HEK293T (cell line): Measurements from ENCODE around the gene ZNF521.

Experiments used
- CTCF ChIA-PET: fragments of 350-600 bp; formaldehyde crosslinking; extraction: SDS; loops from one replicate; lab custom pipeline; 2021; ENCODE audit warnings: antibody characterized with exemption, inconsistent platforms; lab: Yijun Ruan, JAX
- POLR2A ChIA-PET: fragments of 350-600 bp; formaldehyde crosslinking; extraction: SDS; loops from one replicate; lab custom pipeline; 2020; ENCODE audit warnings: antibody characterized with exemption, inconsistent platforms; lab: Yijun Ruan, JAX
- DNase-seq: peaks from one replicate; pipeline ENCODE4 v3.0.0; 2012; ENCODE audit warnings: mixed read lengths; ENCODE audit errors: extremely low spot score
- ARNT ChIP-seq: fragments of 450-650 bp; IDR thresholded peaks from 2 replicates; pipeline ENCODE4 v1.6.1; 2017; ENCODE audit warnings: mild to moderate bottlenecking
- BHLHE40 ChIP-seq: fragments of 450-650 bp; IDR thresholded peaks from 2 replicates; pipeline ENCODE4 v1.6.1; 2016; ENCODE audit warnings: mild to moderate bottlenecking, moderate library complexity, borderline replicate concordance
- CTBP1 ChIP-seq: fragments of 450-650 bp; IDR thresholded peaks from 2 replicates; pipeline ENCODE4 v1.6.1; 2016; ENCODE audit warnings: borderline replicate concordance
- ELF4 ChIP-seq: fragments of 450-650 bp; IDR thresholded peaks from 2 replicates; pipeline ENCODE4 v1.6.1; 2017; ENCODE audit warnings: antibody characterized with exemption
- FOXA1 ChIP-seq: fragments of 450-650 bp; IDR thresholded peaks from 2 replicates; pipeline ENCODE4 v1.6.1; 2016; ENCODE audit warnings: mild to moderate bottlenecking
- FOXK2 ChIP-seq: fragments of 450-650 bp; IDR thresholded peaks from 2 replicates; pipeline ENCODE4 v1.6.1; 2016; ENCODE audit warnings: mild to moderate bottlenecking
- FOXM1 ChIP-seq: fragments of 450-650 bp; IDR thresholded peaks from 2 replicates; pipeline ENCODE4 v1.6.1; 2017; ENCODE audit warnings: mild to moderate bottlenecking, borderline replicate concordance
- HDGF ChIP-seq: fragments of 450-650 bp; IDR thresholded peaks from 2 replicates; pipeline ENCODE4 v1.6.1; 2017; ENCODE audit warnings: antibody characterized with exemption, borderline replicate concordance
- L3MBTL2 ChIP-seq: fragments of 450-650 bp; conservative IDR thresholded peaks from 2 replicates; pipeline ENCODE4 v1.6.1; 2016; ENCODE audit warnings: mild to moderate bottlenecking
- LEF1 ChIP-seq: fragments of 450-650 bp; IDR thresholded peaks from 2 replicates; pipeline ENCODE4 v1.6.1; 2017; ENCODE audit warnings: mild to moderate bottlenecking, borderline replicate concordance
- NFRKB ChIP-seq: fragments of 450-650 bp; IDR thresholded peaks from 2 replicates; pipeline ENCODE4 v1.6.1; 2016; ENCODE audit warnings: mild to moderate bottlenecking, moderate library complexity
- PKNOX1 ChIP-seq: fragments of 450-650 bp; IDR thresholded peaks from 2 replicates; pipeline ENCODE4 v1.6.1; 2016
- SP1 ChIP-seq: fragments of 450-650 bp; IDR thresholded peaks from 2 replicates; pipeline ENCODE4 v1.6.1; 2017
- SUZ12 ChIP-seq: fragments of 450-650 bp; IDR thresholded peaks from 2 replicates; pipeline ENCODE4 v1.6.1; 2016; ENCODE audit warnings: mild to moderate bottlenecking
- TARDBP ChIP-seq: fragments of 450-650 bp; IDR thresholded peaks from 2 replicates; pipeline ENCODE4 v1.6.1; 2016
- ZNF384 ChIP-seq: fragments of 450-650 bp; IDR thresholded peaks from 2 replicates; pipeline ENCODE4 v1.6.1; 2016

Gene ZNF521

GRCh38 chr18:25019931-25020330, 332.0 kb downstream of the ZNF521 start:
- CTCF ChIA-PET = no interaction called here
- no peak for DNase-seq
- POLR2A ChIA-PET = no interaction called here
- TF ChIP-seq FOXA1 = no peak
- no peak for TF ChIP-seq PKNOX1
- no peak for TF ChIP-seq SUZ12
- no peak for TF ChIP-seq BHLHE40
- TF ChIP-seq SP1 = no peak
- no peak for TF ChIP-seq L3MBTL2
- no peak for TF ChIP-seq FOXK2
- no peak for TF ChIP-seq NFRKB
- TF ChIP-seq ZNF384 = no peak
- TF ChIP-seq ELF4 = no peak
- TF ChIP-seq CTBP1 = no peak
- TF ChIP-seq FOXM1 = no peak
- no peak for TF ChIP-seq TARDBP
- TF ChIP-seq ARNT = no peak
- TF ChIP-seq HDGF = no peak
- TF ChIP-seq LEF1 = no peak

GRCh38 chr18:25019086-25019860, 332.7 kb downstream of the ZNF521 start:
- ChIA-PET CTCF (no interaction called here), POLR2A (no interaction called here)
- TF ChIP-seq BHLHE40 (no peak), FOXA1 (no peak), SUZ12 (no peak), LEF1 (no peak), CTBP1 (no peak), ZNF384 (no peak), L3MBTL2 (no peak), NFRKB (no peak), PKNOX1 (no peak)
- no peak for DNase-seq

GRCh38 chr18:25016666-25017065, 335.3 kb downstream of the ZNF521 start:
- TF ChIP-seq SP1 = no peak
- no peak for TF ChIP-seq FOXM1
- TF ChIP-seq CTBP1 = no peak
- no peak for TF ChIP-seq ARNT
- TF ChIP-seq L3MBTL2 = no peak
- TF ChIP-seq NFRKB = no peak
- no peak for TF ChIP-seq ZNF384
- no peak for TF ChIP-seq SUZ12
- no peak for TF ChIP-seq BHLHE40
- no peak for TF ChIP-seq HDGF
- no peak for TF ChIP-seq FOXK2
- DNase-seq = no peak
- POLR2A ChIA-PET = no interaction called here
- CTCF ChIA-PET = no interaction called here

- POLR2A ChIA-PET = no interaction called here
- CTCF ChIA-PET = interaction anchor here (0.6 kb wide), 1 partner anchor 1002 kb away, joined by 3 read pairs; no protein-coding TSS in a partner anchor
- DNase-seq = no peak
- TF ChIP-seq TARDBP (no peak), SP1 (no peak), L3MBTL2 (no peak), FOXA1 (no peak), CTBP1 (no peak), NFRKB (no peak), FOXM1 (no peak), SUZ12 (no peak), LEF1 (no peak), HDGF (no peak), ARNT (no peak), BHLHE40 (no peak), ELF4 (no peak), ZNF384 (no peak), PKNOX1 (no peak), FOXK2 (no peak)
Observed at GRCh38 chr18:25016181-25016580, 335.8 kb downstream of the ZNF521 start.
